CD14-positive monocyte (primary cell): ENCODE measurements around the gene SNX2. TPM values are rescaled to one million over a fixed set of nuclear protein-coding genes. Genes with fewer than 3 reads are reported as not detected.

Experiments used
- DNase-seq, 3 donors: peaks; one replicate each; pipeline ENCODE4 v3.0.0-alpha.2; 2011 to 2022
- H2AFZ ChIP-seq: 2 replicates; pipeline ENCODE4 v1.6.0; 2012; ENCODE audit warnings: mild to moderate bottlenecking, low read depth, low read length, inconsistent platforms; ENCODE audit not compliant: insufficient read depth, poor library complexity, severe bottlenecking
- H3K27ac ChIP-seq, 2 donors: 1 replicate in 1 of 2; 2 replicates in 1 of 2; pipeline ENCODE4 v1.5.1; 2012 to 2013; ENCODE audit warnings: low read length in 2 of 2, control low read depth in 1 of 2, inconsistent platforms in 1 of 2, low read depth in 1 of 2, mild to moderate bottlenecking in 1 of 2
- H3K27me3 ChIP-seq, 2 donors: one replicate each; pipeline versions ENCODE4 v1.6.0 to v1.6.1; 2011 to 2013; ENCODE audit warnings: low read length in 2 of 2; ENCODE audit not compliant: control insufficient read depth in 2 of 2, insufficient read depth in 2 of 2
- H3K36me3 ChIP-seq, 2 donors: replicated peaks in 1 of 2; 1 replicate in 1 of 2; 2 replicates in 1 of 2; pipeline versions ENCODE4 v1.5.1 to v1.6.1; 2012 to 2013; ENCODE audit warnings: low read length in 2 of 2, control low read depth in 1 of 2, inconsistent platforms in 1 of 2, mild to moderate bottlenecking in 1 of 2; ENCODE audit not compliant: insufficient read depth in 2 of 2, control insufficient read depth in 1 of 2
- H3K4me1 ChIP-seq, 2 donors: 1 replicate in 1 of 2; 2 replicates in 1 of 2; pipeline versions ENCODE4 v1.5.1 to v1.6.1; 2012 to 2013; ENCODE audit warnings: low read length in 2 of 2, control low read depth in 1 of 2, inconsistent platforms in 1 of 2, mild to moderate bottlenecking in 1 of 2, moderate library complexity in 1 of 2; ENCODE audit not compliant: insufficient read depth in 2 of 2, control insufficient read depth in 1 of 2
- H3K4me2 ChIP-seq: replicated peaks from 2 replicates; pipeline ENCODE3; 2012; ENCODE audit warnings: low read length, moderate library complexity, mild to moderate bottlenecking; ENCODE audit not compliant: poor library complexity, severe bottlenecking; ENCODE audit errors: extremely low read depth
- H3K4me3 ChIP-seq, 3 experiments: fragments of 200-600 bp in 1 of 3; sonication (generic) in 1 of 3; replicated peaks in 1 of 3; 1 replicate in 2 of 3; 2 replicates in 1 of 3; pipeline ENCODE4 v1.5.1; 2011 to 2013; ENCODE audit warnings: low read length in 3 of 3, mild to moderate bottlenecking in 3 of 3, control low read depth in 2 of 3, low read depth in 2 of 3, inconsistent platforms in 1 of 3, moderate library complexity in 1 of 3
- H3K79me2 ChIP-seq: 2 replicates; pipeline ENCODE4 v1.6.0; 2012; ENCODE audit warnings: mild to moderate bottlenecking, control low read depth, inconsistent platforms, low read length, moderate library complexity; ENCODE audit not compliant: insufficient read depth
- H3K9ac ChIP-seq: 2 replicates; pipeline ENCODE4 v1.6.0; 2017; ENCODE audit warnings: low read length, mild to moderate bottlenecking; ENCODE audit not compliant: insufficient read depth, poor library complexity, severe bottlenecking
- H3K9me3 ChIP-seq, 2 donors: replicated peaks in 1 of 2; 1 replicate in 1 of 2; 2 replicates in 1 of 2; pipeline versions ENCODE4 v1.5.1 to v1.6.1; 2012 to 2013; ENCODE audit warnings: low read length in 2 of 2, control low read depth in 1 of 2; ENCODE audit not compliant: control insufficient read depth in 1 of 2, insufficient read depth in 1 of 2
- H4K20me1 ChIP-seq: 2 replicates; pipeline ENCODE4 v1.6.0; 2012; ENCODE audit warnings: mild to moderate bottlenecking, low read length, control low read depth, moderate library complexity; ENCODE audit not compliant: insufficient read depth
- H3K27ac Mint-ChIP-seq, 7 donors: one replicate each; pipeline ENCODE4 v1.8.0; 2020; ENCODE audit warnings: mild to moderate bottlenecking in 7 of 7, mixed read lengths in 7 of 7, moderate library complexity in 6 of 7, inconsistent platforms in 2 of 7
- H3K27me3 Mint-ChIP-seq, 3 donors: one replicate each; pipeline ENCODE4 v1.8.0; 2021 to 2022; ENCODE audit warnings: low read depth in 3 of 3, mild to moderate bottlenecking in 3 of 3, mixed read lengths in 3 of 3, moderate library complexity in 3 of 3, inconsistent platforms in 1 of 3
- H3K36me3 Mint-ChIP-seq, 2 donors: one replicate each; pipeline ENCODE4 v1.8.0; 2020; ENCODE audit warnings: mixed read lengths in 2 of 2, inconsistent platforms in 1 of 2, mild to moderate bottlenecking in 1 of 2
- H3K4me1 Mint-ChIP-seq: one replicate; pipeline ENCODE4 v1.8.0; 2020; ENCODE audit warnings: mild to moderate bottlenecking, mixed read lengths
- H3K4me3 Mint-ChIP-seq, 2 donors: one replicate each; pipeline ENCODE4 v1.8.0; 2020; ENCODE audit warnings: mild to moderate bottlenecking in 2 of 2, mixed read lengths in 2 of 2, moderate library complexity in 1 of 2
- H3K9me3 Mint-ChIP-seq, 7 donors: one replicate each; pipeline ENCODE4 v1.8.0; 2020 to 2022; ENCODE audit warnings: mixed read lengths in 7 of 7, mild to moderate bottlenecking in 6 of 7, moderate library complexity in 6 of 7, inconsistent platforms in 2 of 7
- CTCF ChIP-seq: fragments of 200-600 bp; IDR thresholded peaks from one replicate; pipeline ENCODE4 v1.8.0; 2022; ENCODE audit warnings: antibody characterized with exemption, mild to moderate bottlenecking
- WGBS: methylation state at CpG from one replicate; pipeline ENCODE4 v1.1.5; 2013; ENCODE audit warnings: missing lambda C conversion rate; ENCODE audit not compliant: insufficient coverage; 5-methylcytosine and 5-hydroxymethylcytosine counted together
- intact Hi-C, 2 donors: fragments of 100-400 bp; cut with micrococcal nuclease; formaldehyde crosslinking; loops; one replicate each; pipeline versions ENCODE4 v1.15.0 to v1.15.1; 2023
- polyA plus RNA-seq, 3 donors: library from polyadenylated mRNA; depleted of rRNA in 1 of 3; unstranded in 2 of 3; stranded (reverse) in 1 of 3; fragments of 300-500 nt in 2 of 3; fragments of >200 nt in 1 of 3; fragmentation: Illumina TruSeq in 2 of 3; gene quantifications; 1 replicate in 2 of 3; 2 replicates in 1 of 3; pipeline ENCODE4 v1.2.3, GENCODE V29; 2012 to 2021

SNX2 gene
- polyA plus RNA-seq, 3 donors: 84.6 to 264 (median 263) TPM

- Histone ChIP-seq H3K79me2 (no peaks in the 10 kb centered on the region), H3K27me3 (no peaks in the 10 kb centered on the region), H3K4me3 (no peak overlapping the region), H4K20me1 (no peaks in the 10 kb centered on the region), H3K27ac (no peak overlapping the region), H3K9me3 (no peaks in the 10 kb centered on the region), H3K9ac (no peak overlapping the region), H3K4me2 (no peak overlapping the region), H3K36me3 (no peaks in the 10 kb centered on the region), H3K4me1 (no peaks in the 10 kb centered on the region), H2AFZ (no peak overlapping the region)
- Mint-ChIP-seq H3K4me3 (no peak overlapping the region), H3K27me3 (peaks cover 0 to 6% (median 0%) of the 10 kb centered on the region in 3 donors), H3K36me3 (no peaks in the 10 kb centered on the region), H3K27ac (peak overlapping the region in 1 of 7 donors; percentile 10), H3K4me1 (peaks cover 2% of the 10 kb centered on the region), H3K9me3 (peaks cover 0 to 4% (median 0%) of the 10 kb centered on the region in 7 donors)
- no peak for DNase-seq
- WGBS: 90% methylated on average over 1 of the region's 2 CpGs
- intact Hi-C loops: no loop called here
- TF ChIP-seq CTCF: no peak
These were observed 33.2 kb upstream of the SNX2 start for GRCh38 chr5:122741681-122742080.

GRCh38 chr5:122743261-122743660 lies 31.6 kb upstream of the SNX2 start:
- Mint-ChIP-seq H3K27me3 (peaks cover 0 to 6% (median 3%) of the 10 kb centered on the region in 3 donors), H3K27ac (no peak overlapping the region), H3K4me1 (peaks cover 2% of the 10 kb centered on the region), H3K4me3 (no peak overlapping the region), H3K9me3 (peaks cover 0 to 4% (median 0%) of the 10 kb centered on the region in 7 donors), H3K36me3 (no peaks in the 10 kb centered on the region)
- intact Hi-C loops: no loop called here
- TF ChIP-seq CTCF: no peak
- 93% methylated on average over 3 of the region's 3 CpGs for WGBS
- Histone ChIP-seq H3K27ac (no peak overlapping the region), H3K79me2 (no peaks in the 10 kb centered on the region), H2AFZ (no peak overlapping the region), H3K4me1 (no peaks in the 10 kb centered on the region), H4K20me1 (no peaks in the 10 kb centered on the region), H3K9me3 (no peaks in the 10 kb centered on the region), H3K9ac (no peak overlapping the region), H3K4me3 (no peak overlapping the region), H3K4me2 (no peak overlapping the region), H3K27me3 (no peaks in the 10 kb centered on the region), H3K36me3 (no peaks in the 10 kb centered on the region)
- no peak for DNase-seq
